MCF 10A (cell line): ENCODE measurements around the gene ADAMTS14. TPM values are rescaled to one million over a fixed set of nuclear protein-coding genes. Genes with fewer than 3 reads are reported as not detected.

ENCODE experiments used
- BruUV-seq: library from RNA; stranded (reverse); fragments of 400-500 nt; replicated peaks from 2 replicates; lab custom pipeline; 2021; lab: Mats Ljungman, UMichigan
- CTCF ChIA-PET: fragments of 300-600 bp; sonication (Branson Sonifier 250); formaldehyde crosslinking; extraction: SDS; loops from one replicate; lab custom pipeline; 2021; ENCODE audit warnings: antibody characterized with exemption, inconsistent platforms; lab: Yijun Ruan, JAX
- POLR2A ChIA-PET: fragments of 300-600, 350-650 bp; sonication (Branson Sonifier 250); formaldehyde crosslinking; extraction: SDS; loops from one replicate; lab custom pipeline; 2020; ENCODE audit warnings: antibody characterized with exemption, inconsistent platforms; lab: Yijun Ruan, JAX
- DNase-seq: peaks from one replicate; pipeline ENCODE4 v3.0.0-alpha.2; 2018; ENCODE audit not compliant: unreplicated experiment
- H3K27ac Mint-ChIP-seq: one replicate; pipeline ENCODE4 v1.8.0; 2022; ENCODE audit warnings: mild to moderate bottlenecking, low read depth, mixed read lengths; ENCODE audit not compliant: unreplicated experiment
- H3K27me3 Mint-ChIP-seq: one replicate; pipeline ENCODE4 v1.8.0; 2022; ENCODE audit warnings: mixed read lengths; ENCODE audit not compliant: insufficient read depth, unreplicated experiment
- H3K36me3 Mint-ChIP-seq: one replicate; pipeline ENCODE4 v1.8.0; 2022; ENCODE audit warnings: mild to moderate bottlenecking, moderate library complexity, mixed read lengths; ENCODE audit not compliant: insufficient read depth, unreplicated experiment
- H3K4me1 Mint-ChIP-seq: one replicate; pipeline ENCODE4 v1.8.0; 2022; ENCODE audit warnings: mixed read lengths; ENCODE audit not compliant: insufficient read depth, unreplicated experiment
- H3K4me3 Mint-ChIP-seq: one replicate; pipeline ENCODE4 v1.8.0; 2022; ENCODE audit warnings: mild to moderate bottlenecking, moderate library complexity, mixed read lengths; ENCODE audit not compliant: unreplicated experiment
- H3K9me3 Mint-ChIP-seq: one replicate; pipeline ENCODE4 v1.8.0; 2022; ENCODE audit warnings: mixed read lengths; ENCODE audit not compliant: unreplicated experiment
- intact Hi-C: fragments of 100-400 bp; cut with micrococcal nuclease; formaldehyde crosslinking; loops from 2 replicates; pipeline ENCODE4 v1.14.1; 2022
- total RNA-seq: library from RNA; stranded (reverse); gene quantifications from 2 replicates; pipeline ENCODE4 v1.2.3, GENCODE V29; 2022
- TF ChIP-seq, protein P1 (sequence below): fragments of 200-600 bp; IDR thresholded peaks from one replicate; pipeline ENCODE4 v1.8.0; 2022; ENCODE audit warnings: antibody characterized with exemption, mild to moderate bottlenecking; ENCODE audit not compliant: unreplicated experiment

ADAMTS14 gene
- total RNA-seq, 1 experiment from 2014 or later: not detected

DNA sequence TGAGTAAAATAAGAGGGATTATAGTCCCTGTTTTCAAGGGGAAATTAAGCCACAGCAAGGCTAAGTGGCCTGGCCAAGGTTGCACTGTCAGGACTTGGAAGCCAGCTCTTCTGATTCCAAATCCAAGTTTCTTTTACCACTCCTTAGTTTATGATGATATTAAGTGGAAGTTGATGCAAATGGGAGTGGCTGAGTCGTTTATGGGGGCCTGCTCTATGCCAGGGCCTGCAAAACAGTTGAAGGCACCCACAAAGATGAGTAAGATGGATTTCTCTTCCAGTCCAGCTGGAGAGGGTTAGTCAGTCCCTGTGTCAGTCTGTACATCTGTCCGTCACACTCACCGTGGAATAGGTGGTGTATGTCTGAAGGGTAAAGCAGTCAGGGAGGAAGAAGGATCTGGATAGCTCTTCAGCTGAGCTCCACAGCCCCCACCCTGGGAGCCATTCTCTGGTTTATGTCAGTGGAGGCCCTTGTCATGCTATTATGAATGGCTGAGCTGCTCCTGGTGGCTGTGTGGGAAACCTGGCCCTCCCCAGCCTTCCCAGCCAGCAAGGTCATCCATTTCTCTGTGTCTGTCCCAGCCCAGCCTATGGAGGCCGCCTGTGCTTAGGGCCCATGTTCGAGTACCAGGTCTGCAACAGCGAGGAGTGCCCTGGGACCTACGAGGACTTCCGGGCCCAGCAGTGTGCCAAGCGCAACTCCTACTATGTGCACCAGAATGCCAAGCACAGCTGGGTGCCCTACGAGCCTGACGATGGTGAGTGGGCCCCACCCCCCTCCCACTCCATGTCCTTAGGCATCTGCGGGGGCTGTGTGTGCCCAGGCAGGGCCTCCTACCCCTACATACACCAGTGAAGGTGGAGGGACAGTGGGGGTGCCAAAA is 68.3 kb downstream of the ADAMTS14 start:
- DNase-seq: no peak
- TF ChIP-seq, protein P1, sequence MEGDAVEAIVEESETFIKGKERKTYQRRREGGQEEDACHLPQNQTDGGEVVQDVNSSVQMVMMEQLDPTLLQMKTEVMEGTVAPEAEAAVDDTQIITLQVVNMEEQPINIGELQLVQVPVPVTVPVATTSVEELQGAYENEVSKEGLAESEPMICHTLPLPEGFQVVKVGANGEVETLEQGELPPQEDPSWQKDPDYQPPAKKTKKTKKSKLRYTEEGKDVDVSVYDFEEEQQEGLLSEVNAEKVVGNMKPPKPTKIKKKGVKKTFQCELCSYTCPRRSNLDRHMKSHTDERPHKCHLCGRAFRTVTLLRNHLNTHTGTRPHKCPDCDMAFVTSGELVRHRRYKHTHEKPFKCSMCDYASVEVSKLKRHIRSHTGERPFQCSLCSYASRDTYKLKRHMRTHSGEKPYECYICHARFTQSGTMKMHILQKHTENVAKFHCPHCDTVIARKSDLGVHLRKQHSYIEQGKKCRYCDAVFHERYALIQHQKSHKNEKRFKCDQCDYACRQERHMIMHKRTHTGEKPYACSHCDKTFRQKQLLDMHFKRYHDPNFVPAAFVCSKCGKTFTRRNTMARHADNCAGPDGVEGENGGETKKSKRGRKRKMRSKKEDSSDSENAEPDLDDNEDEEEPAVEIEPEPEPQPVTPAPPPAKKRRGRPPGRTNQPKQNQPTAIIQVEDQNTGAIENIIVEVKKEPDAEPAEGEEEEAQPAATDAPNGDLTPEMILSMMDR: no peak
- H3K9me3 Mint-ChIP-seq: no peaks in the 10 kb centered on the region
- ChIA-PET CTCF (interaction anchor here (0.6 to 1.0 kb wide), 2 partner anchors 19 to 1100 kb away, joined by 3 to 10 read pairs; no protein-coding TSS in a partner anchor), POLR2A (no interaction called here)
- no TSS peak for BruUV-seq
- no peak overlapping the region for H3K27ac Mint-ChIP-seq
- no peak overlapping the region for H3K4me3 Mint-ChIP-seq
- H3K36me3 Mint-ChIP-seq: no peaks in the 10 kb centered on the region
- peaks cover 10% of the 10 kb centered on the region for H3K27me3 Mint-ChIP-seq
- H3K4me1 Mint-ChIP-seq: no peaks in the 10 kb centered on the region
- intact Hi-C loops: no loop called here

DNA sequence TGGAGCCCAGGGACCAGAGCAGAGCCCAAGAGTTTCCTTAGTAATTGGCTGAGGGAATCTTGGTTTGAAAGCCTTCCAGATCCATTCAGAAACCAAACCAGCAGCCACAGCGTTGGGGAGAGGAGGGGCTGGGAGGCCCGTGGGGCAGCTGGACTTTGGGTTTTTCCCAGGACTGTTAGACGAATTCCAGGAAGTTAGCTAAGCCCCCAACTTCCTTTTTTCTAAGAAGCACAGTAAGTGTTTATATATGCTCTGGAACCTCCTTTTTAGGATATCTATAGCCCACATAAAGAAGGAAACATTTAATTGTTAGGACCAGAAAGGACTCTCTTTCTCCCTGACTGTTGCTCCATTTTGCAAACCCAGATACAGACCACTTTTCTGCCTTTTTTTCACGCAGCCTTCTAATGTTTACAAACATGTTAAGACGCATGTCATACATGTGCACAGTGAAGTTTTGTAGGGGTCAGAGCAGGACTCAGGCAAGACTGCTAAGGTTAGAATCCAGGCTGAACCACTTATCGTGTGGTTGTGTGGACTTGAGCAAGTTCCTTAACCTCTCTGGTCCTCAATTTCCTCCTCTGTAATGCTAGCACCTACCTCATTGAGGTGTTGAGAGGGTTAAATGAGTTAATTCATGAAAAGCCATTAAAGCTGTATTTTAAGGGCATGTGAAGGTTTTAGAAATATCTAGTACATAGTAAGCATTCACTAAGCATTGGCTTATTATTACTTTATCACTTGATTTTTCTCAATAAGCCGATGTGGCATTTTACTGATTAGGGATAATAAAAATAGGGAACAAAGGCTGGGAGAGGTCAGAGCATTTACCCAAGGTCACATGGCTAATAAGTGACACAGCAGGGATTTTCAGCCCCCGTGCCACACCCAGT is 70.5 kb downstream of the ADAMTS14 start:
- no peak overlapping the region for H3K27ac Mint-ChIP-seq
- H3K4me1 Mint-ChIP-seq: no peaks in the 10 kb centered on the region
- no peak overlapping the region for H3K4me3 Mint-ChIP-seq
- TF ChIP-seq, protein P1: no peak
- ChIA-PET CTCF (interaction anchor here (0.5 to 1.0 kb wide), 5 partner anchors 9 to 647 kb away, joined by 3 to 4 read pairs (median 3); no protein-coding TSS in a partner anchor), POLR2A (interaction anchor here (0.6 to 0.7 kb wide), 2 partner anchors 14 to 225 kb away, joined by 3 to 4 read pairs; no protein-coding TSS in a partner anchor)
- H3K9me3 Mint-ChIP-seq: no peaks in the 10 kb centered on the region
- intact Hi-C loops: no loop called here
- no peak for DNase-seq
- BruUV-seq: no TSS peak
- H3K27me3 Mint-ChIP-seq: peaks cover 6% of the 10 kb centered on the region
- H3K36me3 Mint-ChIP-seq: no peaks in the 10 kb centered on the region

DNA sequence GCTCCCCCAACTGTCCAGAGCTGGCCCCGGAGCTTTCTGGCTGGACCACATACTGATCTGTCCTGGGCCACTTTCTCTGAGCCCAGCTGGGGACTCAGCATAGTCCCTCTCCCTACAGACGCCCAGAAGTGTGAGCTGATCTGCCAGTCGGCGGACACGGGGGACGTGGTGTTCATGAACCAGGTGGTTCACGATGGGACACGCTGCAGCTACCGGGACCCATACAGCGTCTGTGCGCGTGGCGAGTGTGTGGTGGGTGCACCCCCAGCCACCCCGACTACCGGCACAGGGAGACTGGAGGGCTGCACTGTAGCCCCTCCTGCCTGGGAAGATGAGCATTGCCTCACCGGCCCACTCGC is 71.1 kb downstream of the ADAMTS14 start:
- Mint-ChIP-seq H3K9me3 (no peaks in the 10 kb centered on the region), H3K4me3 (no peak overlapping the region), H3K4me1 (no peaks in the 10 kb centered on the region), H3K36me3 (no peaks in the 10 kb centered on the region), H3K27me3 (no peaks in the 10 kb centered on the region), H3K27ac (no peak overlapping the region)
- TF ChIP-seq, protein P1: no peak
- ChIA-PET POLR2A (interaction anchor here (0.7 kb wide), 1 partner anchor 13 kb away, joined by 3 read pairs; no protein-coding TSS in a partner anchor), CTCF (no interaction called here)
- intact Hi-C loops: no loop called here
- no TSS peak for BruUV-seq
- DNase-seq: no peak

DNA sequence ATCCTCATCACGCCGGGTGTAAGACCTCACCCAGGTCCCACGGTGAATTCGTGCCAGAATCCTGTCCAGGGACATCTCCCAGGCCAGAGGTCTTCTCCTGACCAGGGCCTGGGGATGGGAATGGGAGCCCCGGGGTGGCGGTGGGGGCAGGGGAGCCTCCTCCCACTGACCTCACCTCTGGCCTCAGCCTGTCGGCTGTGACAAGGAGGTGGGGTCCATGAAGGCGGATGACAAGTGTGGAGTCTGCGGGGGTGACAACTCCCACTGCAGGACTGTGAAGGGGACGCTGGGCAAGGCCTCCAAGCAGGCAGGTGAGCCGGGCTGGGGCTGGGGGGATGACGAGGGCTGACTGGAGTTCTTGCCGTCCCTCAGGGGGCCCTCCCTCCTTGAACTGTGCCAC is 71.6 kb downstream of the ADAMTS14 start:
- BruUV-seq: no TSS peak
- ChIA-PET POLR2A (no interaction called here), CTCF (no interaction called here)
- Mint-ChIP-seq H3K4me3 (no peak overlapping the region), H3K9me3 (no peaks in the 10 kb centered on the region), H3K36me3 (no peaks in the 10 kb centered on the region), H3K27me3 (no peaks in the 10 kb centered on the region), H3K27ac (no peak overlapping the region), H3K4me1 (no peaks in the 10 kb centered on the region)
- TF ChIP-seq, protein P1: no peak
- intact Hi-C loops: no loop called here
- DNase-seq: no peak
